NT2/D1 (cell line): ENCODE results near the gene GPR78.

ENCODE experiments used
- DNase-seq: peaks from one replicate; pipeline ENCODE4 v3.0.0-alpha.2; 2011; ENCODE audit warnings: low read depth, low spot score
- H3K27me3 ChIP-seq: 2 replicates; pipeline ENCODE4 v1.6.0; 2011; ENCODE audit warnings: mild to moderate bottlenecking; ENCODE audit not compliant: insufficient read length, insufficient read depth
- H3K36me3 ChIP-seq: 2 replicates; pipeline ENCODE4 v1.6.1; 2011; ENCODE audit warnings: mild to moderate bottlenecking, low read length, mixed read lengths; ENCODE audit not compliant: insufficient read depth, insufficient read length
- H3K4me1 ChIP-seq: 2 replicates; pipeline ENCODE4 v1.5.1; 2011; ENCODE audit not compliant: insufficient read depth, insufficient read length
- H3K4me3 ChIP-seq: 2 replicates; pipeline ENCODE4 v1.5.1; 2011; ENCODE audit warnings: low read depth; ENCODE audit not compliant: insufficient read length
- H3K9ac ChIP-seq: 2 replicates; pipeline ENCODE4 v1.6.0; 2011; ENCODE audit warnings: low read depth; ENCODE audit not compliant: insufficient read length
- H3K9me3 ChIP-seq: 2 replicates; pipeline ENCODE4 v1.5.1; 2011; ENCODE audit warnings: mild to moderate bottlenecking, low read length; ENCODE audit not compliant: insufficient read depth
- SUZ12 ChIP-seq: IDR thresholded peaks from 2 replicates; pipeline ENCODE4 v1.6.1; 2011; ENCODE audit not compliant: insufficient read length, insufficient read depth; ENCODE audit errors: extremely low read depth
- YY1 ChIP-seq: IDR thresholded peaks from 2 replicates; pipeline ENCODE4 v1.6.1; 2011; ENCODE audit not compliant: insufficient read length, insufficient read depth
- ZNF274 ChIP-seq: IDR thresholded peaks from 2 replicates; pipeline ENCODE4 v1.6.1; 2011; ENCODE audit warnings: mild to moderate bottlenecking, low read depth, low read length

GPR78 gene

GRCh38 chr4:8589823-8590545, 9.8 kb downstream of the GPR78 start:
- Histone ChIP-seq H3K9me3 (no peaks in the 10 kb centered on the region), H3K4me1 (peaks cover 44% of the 10 kb centered on the region), H3K4me3 (no peak overlapping the region), H3K9ac (peak overlapping the region; percentile 57), H3K27me3 (no peaks in the 10 kb centered on the region), H3K36me3 (peaks cover 15% of the 10 kb centered on the region)
- no peak for DNase-seq
- TF ChIP-seq SUZ12 (no peak), YY1 (no peak), ZNF274 (no peak)

GRCh38 chr4:8590546-8590880, 10.3 kb downstream of the GPR78 start:
- H3K27me3 ChIP-seq, result no peaks in the 10 kb centered on the region
- no peak for TF ChIP-seq ZNF274
- no peak for TF ChIP-seq SUZ12
- TF ChIP-seq YY1, result no peak
- H3K36me3 ChIP-seq, result peaks cover 20% of the 10 kb centered on the region
- H3K4me3 ChIP-seq, result no peak overlapping the region
- H3K4me1 ChIP-seq, result peaks cover 45% of the 10 kb centered on the region
- peak overlapping the region; percentile 57 for H3K9ac ChIP-seq
- H3K9me3 ChIP-seq, result no peaks in the 10 kb centered on the region
- no peak for DNase-seq

- peaks cover 49% of the 10 kb centered on the region for H3K4me1 ChIP-seq
- no peaks in the 10 kb centered on the region for H3K27me3 ChIP-seq
- H3K9ac ChIP-seq, result peak overlapping the region; percentile 32
- H3K4me3 ChIP-seq, result no peak overlapping the region
- no peak for DNase-seq
- no peaks in the 10 kb centered on the region for H3K9me3 ChIP-seq
- TF ChIP-seq YY1, result no peak
- peaks cover 23% of the 10 kb centered on the region for H3K36me3 ChIP-seq
Measured at GRCh38 chr4:8591114-8591513, 10.9 kb downstream of the GPR78 start.

- no peak for TF ChIP-seq YY1
- no peak for TF ChIP-seq ZNF274
- DNase-seq, result no peak
- peaks cover 46% of the 10 kb centered on the region for H3K4me1 ChIP-seq
- H3K27me3 ChIP-seq, result no peaks in the 10 kb centered on the region
- H3K9ac ChIP-seq, result peak overlapping the region; percentile 94
- H3K4me3 ChIP-seq, result peak overlapping the region; percentile 89
- peaks cover 30% of the 10 kb centered on the region for H3K36me3 ChIP-seq
- no peaks in the 10 kb centered on the region for H3K9me3 ChIP-seq
Measured at GRCh38 chr4:8591626-8592365, 11.6 kb downstream of the GPR78 start.

GRCh38 chr4:8592366-8593263, 12.4 kb downstream of the GPR78 start, which contains the start of gene CPZ:
Gene CPZ, plus strand, starts transcription at chr4:8592765. Its CDS starts 69 bp downstream, at chr4:8592834.
- Histone ChIP-seq H3K4me1 (peaks cover 42% of the 10 kb centered on the region), H3K27me3 (no peaks in the 10 kb centered on the region), H3K4me3 (peak within 1 kb of the TSS; percentile 89), H3K9me3 (no peaks in the 10 kb centered on the region), H3K36me3 (peaks cover 33% of the 10 kb centered on the region), H3K9ac (peak within 1 kb of the TSS; percentile 94)
- TF ChIP-seq ZNF274 (no peak), YY1 (no peak), SUZ12 (no peak)
- peak; percentile 49 for DNase-seq

GRCh38 chr4:8593264-8594096, 13.3 kb downstream of the GPR78 start:
- H3K27me3 ChIP-seq, result no peaks in the 10 kb centered on the region

More at GRCh38 chr4:8593264-8594096, 13.3 kb downstream of the GPR78 start:
- Histone ChIP-seq H3K4me3 (peak overlapping the region; percentile 89), H3K9ac (peak overlapping the region; percentile 94), H3K36me3 (peaks cover 41% of the 10 kb centered on the region), H3K4me1 (peaks cover 46% of the 10 kb centered on the region), H3K9me3 (no peaks in the 10 kb centered on the region)
- TF ChIP-seq ZNF274 (no peak), SUZ12 (no peak), YY1 (no peak)
- no peak for DNase-seq
